Liver (tissue), 9 donors: ENCODE data around the gene PVALEF. TPM values are rescaled to one million over a fixed set of nuclear protein-coding genes. Genes with fewer than 3 reads are reported as not detected.

Experiments used
- DNase-seq: peaks from one replicate; pipeline ENCODE4 v3.0.0-alpha.2; 2017; ENCODE audit warnings: low spot score
- H3K27ac ChIP-seq, 2 donors: one replicate each; pipeline ENCODE4 v1.7.0; 2013; ENCODE audit warnings: inconsistent platforms in 2 of 2, low read length in 2 of 2, control low read depth in 1 of 2, low read depth in 1 of 2, mild to moderate bottlenecking in 1 of 2
- H3K27me3 ChIP-seq, 4 donors: one replicate each; pipeline versions ENCODE4 v1.6.1 to v1.7.0; 2013; ENCODE audit warnings: low read length in 3 of 4, inconsistent platforms in 1 of 4, mild to moderate bottlenecking in 1 of 4, moderate library complexity in 1 of 4; ENCODE audit not compliant: control insufficient read depth in 4 of 4, insufficient read depth in 4 of 4
- H3K36me3 ChIP-seq, 4 donors: one replicate each; pipeline versions ENCODE4 v1.6.1 to v1.7.0; 2013; ENCODE audit warnings: low read length in 3 of 4, mild to moderate bottlenecking in 3 of 4, low read depth in 1 of 4, moderate library complexity in 1 of 4; ENCODE audit not compliant: control insufficient read depth in 4 of 4, insufficient read depth in 3 of 4
- H3K4me1 ChIP-seq, 4 donors: one replicate each; pipeline versions ENCODE4 v1.6.1 to v1.7.0; 2013; ENCODE audit warnings: low read length in 3 of 4, mild to moderate bottlenecking in 3 of 4, moderate library complexity in 1 of 4; ENCODE audit not compliant: control insufficient read depth in 4 of 4, insufficient read depth in 4 of 4
- H3K4me3 ChIP-seq, 3 donors: one replicate each; pipeline versions ENCODE4 v1.6.1 to v1.7.0; 2013; ENCODE audit warnings: low read length in 3 of 3, control low read depth in 1 of 3, low read depth in 1 of 3, mild to moderate bottlenecking in 1 of 3
- H3K9ac ChIP-seq, 2 donors: one replicate each; pipeline ENCODE4 v1.7.0; 2013; ENCODE audit warnings: low read length in 2 of 2, mild to moderate bottlenecking in 2 of 2, moderate library complexity in 2 of 2, control low read depth in 1 of 2, low read depth in 1 of 2
- H3K9me3 ChIP-seq, 4 donors: one replicate each; pipeline versions ENCODE4 v1.6.1 to v1.7.0; 2013; ENCODE audit warnings: low read length in 3 of 4; ENCODE audit not compliant: control insufficient read depth in 4 of 4
- ATF3 ChIP-seq: IDR thresholded peaks from 2 replicates; pipeline ENCODE4 v1.6.1; 2016; ENCODE audit warnings: antibody characterized with exemption
- CTCF ChIP-seq: fragments of 150-350 bp; IDR thresholded peaks from 2 replicates; pipeline ENCODE4 v1.5.1; 2017; ENCODE audit warnings: improper control_type of control experiment, low read depth, low read length; ENCODE audit not compliant: missing input control
- EGR1 ChIP-seq, 2 donors: IDR thresholded peaks; 2 replicates each; pipeline ENCODE4 v1.6.1; 2016 to 2018; ENCODE audit warnings: antibody characterized with exemption in 2 of 2, low read depth in 2 of 2
- FOXA1 ChIP-seq: IDR thresholded peaks from 2 replicates; pipeline ENCODE4 v1.6.1; 2016; ENCODE audit warnings: antibody characterized with exemption
- FOXA2 ChIP-seq: IDR thresholded peaks from 2 replicates; pipeline ENCODE4 v1.6.1; 2016; ENCODE audit warnings: antibody characterized with exemption
- GABPA ChIP-seq, 2 donors: IDR thresholded peaks in 1 of 2; conservative IDR thresholded peaks in 1 of 2; 2 replicates each; pipeline ENCODE4 v1.6.1; 2016; ENCODE audit warnings: antibody characterized with exemption in 2 of 2, mild to moderate bottlenecking in 1 of 2, moderate library complexity in 1 of 2
- HNF4A ChIP-seq, 2 donors: conservative IDR thresholded peaks; 2 replicates each; pipeline ENCODE4 v1.6.1; 2016; ENCODE audit warnings: antibody characterized with exemption in 2 of 2, mild to moderate bottlenecking in 2 of 2
- HNF4G ChIP-seq: IDR thresholded peaks from 2 replicates; pipeline ENCODE4 v1.6.1; 2016; ENCODE audit warnings: antibody characterized with exemption
- JUND ChIP-seq, 2 donors: IDR thresholded peaks; 2 replicates each; pipeline ENCODE4 v1.6.1; 2016; ENCODE audit warnings: antibody characterized with exemption in 2 of 2
- MAX ChIP-seq: IDR thresholded peaks from 2 replicates; pipeline ENCODE4 v1.6.1; 2016; ENCODE audit warnings: antibody characterized with exemption
- NR2F2 ChIP-seq: IDR thresholded peaks from 2 replicates; pipeline ENCODE4 v1.6.1; 2016; ENCODE audit warnings: antibody characterized with exemption
- RAD21 ChIP-seq, 2 donors: IDR thresholded peaks; 2 replicates each; pipeline ENCODE4 v1.6.1; 2016; ENCODE audit warnings: antibody characterized with exemption in 2 of 2, mild to moderate bottlenecking in 2 of 2
- REST ChIP-seq: IDR thresholded peaks from 2 replicates; pipeline ENCODE4 v1.6.1; 2016; ENCODE audit warnings: antibody characterized with exemption, mild to moderate bottlenecking
- RXRA ChIP-seq, 2 donors: IDR thresholded peaks; 2 replicates each; pipeline ENCODE4 v1.6.1; 2017 to 2018; ENCODE audit warnings: antibody characterized with exemption in 2 of 2, mild to moderate bottlenecking in 1 of 2
- SP1 ChIP-seq: IDR thresholded peaks from 2 replicates; pipeline ENCODE4 v1.6.1; 2018; ENCODE audit warnings: antibody characterized with exemption, mild to moderate bottlenecking
- TAF1 ChIP-seq: conservative IDR thresholded peaks from 2 replicates; pipeline ENCODE4 v1.6.1; 2016; ENCODE audit warnings: antibody characterized with exemption, mild to moderate bottlenecking
- YY1 ChIP-seq: IDR thresholded peaks from 2 replicates; pipeline ENCODE4 v1.6.1; 2016; ENCODE audit warnings: antibody characterized with exemption, mild to moderate bottlenecking
- ZBTB33 ChIP-seq: IDR thresholded peaks from 2 replicates; pipeline ENCODE4 v1.6.1; 2016; ENCODE audit warnings: antibody characterized with exemption
- WGBS: extraction: QIAGEN DNeasy Blood & Tissue Kit; methylation state at CpG from one replicate; pipeline ENCODE4 v1.1.7; 2013; 5-methylcytosine and 5-hydroxymethylcytosine counted together
- polyA plus RNA-seq, 2 donors: library from polyadenylated mRNA; stranded (reverse) in 1 of 2; unstranded in 1 of 2; fragments of 200-250 nt in 1 of 2; fragments of >200 nt in 1 of 2; fragmentation: Nextera tagmentation in 1 of 2; extraction: Ambion mirVana in 1 of 2; gene quantifications; one replicate each; pipeline versions ENCODE4 v1.2.1 to v1.2.3, GENCODE V29; 2013 to 2015
- total RNA-seq, 2 donors: library from RNA; depleted of rRNA; stranded (reverse); fragments of >200 nt; gene quantifications; one replicate each; pipeline ENCODE4 v1.2.3, GENCODE V29; 2014
- donor health status: healthy.
- donor health status: healthy.
- donor health status: healthy.
- donor health status: healthy.
- donor health status: healthy.

The PVALEF gene
- total and polyA plus RNA-seq, 4 donors: not detected

- Histone ChIP-seq H3K4me1 (peaks cover 0 to 7% (median 0%) of the 10 kb centered on the region in 4 donors), H3K27ac (no peak overlapping the region), H3K9me3 (no peaks in the 10 kb centered on the region), H3K4me3 (no peak overlapping the region), H3K36me3 (no peaks in the 10 kb centered on the region), H3K27me3 (no peaks in the 10 kb centered on the region), H3K9ac (no peak overlapping the region)
- no peak for DNase-seq
- 89% methylated on average over 8 of the region's 8 CpGs for WGBS
- TF ChIP-seq NR2F2 (no peak), REST (no peak), YY1 (no peak), MAX (no peak), EGR1 (IDR thresholded peaks at IDR 0.05; ENCODE audit: low read depth in 2 of 2) (no peak), HNF4A (conservative IDR thresholded peaks at IDR 0.05) (no peak), GABPA (IDR thresholded peaks at IDR 0.05 in 1 of 2, conservative IDR thresholded peaks at IDR 0.05 in 1 of 2) (no peak), TAF1 (no peak), FOXA1 (no peak), RAD21 (IDR thresholded peaks at IDR 0.05) (no peak), JUND (IDR thresholded peaks at IDR 0.05) (no peak), HNF4G (no peak), FOXA2 (no peak), CTCF (no peak), ZBTB33 (no peak), ATF3 (no peak), RXRA (IDR thresholded peaks at IDR 0.05) (no peak), SP1 (no peak)
Measured at GRCh38 chr17:81136366-81136765, 28.9 kb upstream of the PVALEF start.
